ENCODE measurements around the gene ZNRF1. TPM values are rescaled to one million over a fixed set of nuclear protein-coding genes. Genes with fewer than 3 reads are reported as not detected.

ZNRF1 gene
- total and polyA plus RNA-seq, 2 donors (not counting 1 experiment from before 2014, with no cell fraction given): 0.27 to 0.76 TPM

DNA sequence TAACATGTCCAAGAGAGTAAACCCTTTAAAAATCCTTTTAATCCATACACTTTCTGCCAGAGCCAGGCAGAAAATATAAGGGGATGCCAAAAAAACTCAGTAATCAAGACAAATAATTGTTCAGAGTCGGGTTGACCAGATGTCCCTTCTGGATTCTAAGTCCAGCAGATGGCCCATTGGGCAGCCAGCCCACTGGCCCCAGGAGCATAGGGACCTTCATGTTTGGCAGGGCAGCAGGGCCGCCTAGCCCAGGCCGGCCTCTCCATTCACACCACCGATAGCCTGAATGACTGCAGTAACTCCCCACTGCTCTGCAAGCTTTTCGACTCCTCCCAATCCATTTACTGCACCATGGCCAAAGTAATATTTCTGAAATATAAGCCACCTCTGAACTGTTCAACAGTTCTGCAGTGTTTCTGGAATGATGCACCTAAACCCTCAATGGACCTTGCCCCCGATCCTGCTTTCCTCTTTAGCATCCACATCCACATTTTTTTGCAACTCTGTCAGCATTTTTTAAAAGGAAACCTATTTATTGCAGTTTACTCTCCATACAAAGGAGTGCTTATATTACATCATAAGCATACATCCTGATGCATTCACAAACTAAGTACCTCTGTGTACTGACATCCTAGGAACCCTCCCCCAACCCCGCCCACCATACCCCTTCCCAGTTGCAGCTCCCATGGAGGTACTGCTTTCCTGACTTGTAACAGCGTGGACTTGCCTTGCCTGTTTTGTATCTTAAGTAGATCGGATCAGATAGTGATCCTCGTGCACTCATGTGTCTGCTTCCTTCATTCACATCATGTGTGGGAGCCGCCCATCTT is 71.4 kb downstream of the ZNRF1 start:
- ATAC-seq (ENCODE audit: low read depth): no peak
- Histone ChIP-seq H3K79me2 (ENCODE audit: control insufficient read depth, insufficient read depth, low read length) (no peaks in the 10 kb centered on the region), H3K27ac (ENCODE audit: low read length in 2 of 2) (no peak overlapping the region), H3K36me3 (replicated peaks in 1 of 2; ENCODE audit: control extremely low read depth in 1 of 2, control insufficient read depth in 1 of 2, extremely low read depth in 1 of 2, insufficient read depth in 2 of 2, low read length in 1 of 2) (no peaks in the 10 kb centered on the region), H3K4me3 (ENCODE audit: control extremely low read depth in 1 of 5, extremely low read depth in 1 of 5, insufficient read depth in 1 of 5, low read depth in 2 of 5, low read length in 4 of 5) (no peak overlapping the region), H3K27me3 (replicated peaks in 1 of 4; ENCODE audit: control extremely low read depth in 1 of 4, control insufficient read depth in 3 of 4, insufficient read depth in 4 of 4, low read length in 3 of 4) (peaks cover 0 to 40% (median 5%) of the 10 kb centered on the region in 4 experiments), H3K9ac (ENCODE audit: low read length) (no peak overlapping the region), H4K20me1 (ENCODE audit: control insufficient read depth, insufficient read depth, low read length, poor library complexity, severe bottlenecking) (no peaks in the 10 kb centered on the region), H3K4me2 (replicated peaks; ENCODE audit: low read depth, low read length, poor library complexity, severe bottlenecking) (no peak overlapping the region), H3K4me1 (ENCODE audit: control insufficient read depth in 2 of 2, insufficient read depth in 2 of 2, low read length in 2 of 2) (peaks cover 19 to 24% of the 10 kb centered on the region in 2 donors), H3K9me3 (ENCODE audit: control extremely low read depth in 1 of 3, control insufficient read depth in 2 of 3, insufficient read depth in 1 of 3, low read length in 2 of 3) (peaks cover 0 to 10% (median 0%) of the 10 kb centered on the region in 3 donors), H2AFZ (ENCODE audit: insufficient read depth, low read depth, low read length, poor library complexity, severe bottlenecking) (no peak overlapping the region)
- H3K9me3 Mint-ChIP-seq (ENCODE audit: insufficient read depth): no peaks in the 10 kb centered on the region
- H3K4me1 Mint-ChIP-seq: peaks cover 18% of the 10 kb centered on the region
- no peak overlapping the region for H3K4me3 Mint-ChIP-seq
- ChIA-PET POLR2A (no interaction called here), CTCF (no interaction called here)
- no peak for DNase-seq
- WGBS (ENCODE audit: insufficient coverage): 95% methylated on average over 6 of the region's 11 CpGs
- H3K27me3 Mint-ChIP-seq: peaks cover 40% of the 10 kb centered on the region
- TF ChIP-seq EZH2 (IDR thresholded peaks at IDR 0.05; ENCODE audit: borderline replicate concordance, insufficient read depth, low read depth, low read length, poor library complexity, severe bottlenecking): no peak
- TF ChIP-seq, protein P1, sequence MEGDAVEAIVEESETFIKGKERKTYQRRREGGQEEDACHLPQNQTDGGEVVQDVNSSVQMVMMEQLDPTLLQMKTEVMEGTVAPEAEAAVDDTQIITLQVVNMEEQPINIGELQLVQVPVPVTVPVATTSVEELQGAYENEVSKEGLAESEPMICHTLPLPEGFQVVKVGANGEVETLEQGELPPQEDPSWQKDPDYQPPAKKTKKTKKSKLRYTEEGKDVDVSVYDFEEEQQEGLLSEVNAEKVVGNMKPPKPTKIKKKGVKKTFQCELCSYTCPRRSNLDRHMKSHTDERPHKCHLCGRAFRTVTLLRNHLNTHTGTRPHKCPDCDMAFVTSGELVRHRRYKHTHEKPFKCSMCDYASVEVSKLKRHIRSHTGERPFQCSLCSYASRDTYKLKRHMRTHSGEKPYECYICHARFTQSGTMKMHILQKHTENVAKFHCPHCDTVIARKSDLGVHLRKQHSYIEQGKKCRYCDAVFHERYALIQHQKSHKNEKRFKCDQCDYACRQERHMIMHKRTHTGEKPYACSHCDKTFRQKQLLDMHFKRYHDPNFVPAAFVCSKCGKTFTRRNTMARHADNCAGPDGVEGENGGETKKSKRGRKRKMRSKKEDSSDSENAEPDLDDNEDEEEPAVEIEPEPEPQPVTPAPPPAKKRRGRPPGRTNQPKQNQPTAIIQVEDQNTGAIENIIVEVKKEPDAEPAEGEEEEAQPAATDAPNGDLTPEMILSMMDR (IDR thresholded peaks at IDR 0.05): no peak
- intact Hi-C loops (cut with micrococcal nuclease): no loop called here
- no peak overlapping the region for H3K27ac Mint-ChIP-seq

GRCh38 chr16:75071621-75072020 is 72.8 kb downstream of the ZNRF1 start:
- DNase-seq (no peak), ATAC-seq (ENCODE audit: low read depth) (no peak)
- Mint-ChIP-seq H3K4me3 (no peak overlapping the region), H3K27ac (no peak overlapping the region), H3K9me3 (ENCODE audit: insufficient read depth) (no peaks in the 10 kb centered on the region), H3K4me1 (peaks cover 31% of the 10 kb centered on the region), H3K27me3 (peaks cover 32% of the 10 kb centered on the region)
- Histone ChIP-seq H3K9ac (ENCODE audit: low read length) (no peak overlapping the region), H3K36me3 (replicated peaks in 1 of 2; ENCODE audit: control extremely low read depth in 1 of 2, control insufficient read depth in 1 of 2, extremely low read depth in 1 of 2, insufficient read depth in 2 of 2, low read length in 1 of 2) (no peaks in the 10 kb centered on the region), H3K27ac (ENCODE audit: low read length in 2 of 2) (no peak overlapping the region), H2AFZ (ENCODE audit: insufficient read depth, low read depth, low read length, poor library complexity, severe bottlenecking) (no peak overlapping the region), H3K4me2 (replicated peaks; ENCODE audit: low read depth, low read length, poor library complexity, severe bottlenecking) (no peak overlapping the region), H3K79me2 (ENCODE audit: control insufficient read depth, insufficient read depth, low read length) (no peaks in the 10 kb centered on the region), H3K27me3 (replicated peaks in 1 of 4; ENCODE audit: control extremely low read depth in 1 of 4, control insufficient read depth in 3 of 4, insufficient read depth in 4 of 4, low read length in 3 of 4) (peaks cover 0 to 44% (median 4%) of the 10 kb centered on the region in 4 experiments), H3K4me3 (ENCODE audit: control extremely low read depth in 1 of 5, extremely low read depth in 1 of 5, insufficient read depth in 1 of 5, low read depth in 2 of 5, low read length in 4 of 5) (no peak overlapping the region), H3K4me1 (ENCODE audit: control insufficient read depth in 2 of 2, insufficient read depth in 2 of 2, low read length in 2 of 2) (peaks cover 29 to 34% of the 10 kb centered on the region in 2 donors), H4K20me1 (ENCODE audit: control insufficient read depth, insufficient read depth, low read length, poor library complexity, severe bottlenecking) (peaks cover 4% of the 10 kb centered on the region), H3K9me3 (ENCODE audit: control extremely low read depth in 1 of 3, control insufficient read depth in 2 of 3, insufficient read depth in 1 of 3, low read length in 2 of 3) (peaks cover 0 to 10% (median 0%) of the 10 kb centered on the region in 3 donors)
- intact Hi-C loops (cut with micrococcal nuclease): no loop called here
- 100% methylated on average over 1 of the region's 3 CpGs for WGBS (ENCODE audit: insufficient coverage)
- ChIA-PET POLR2A (no interaction called here), CTCF (no interaction called here)
- no peak for TF ChIP-seq EZH2 (IDR thresholded peaks at IDR 0.05; ENCODE audit: borderline replicate concordance, insufficient read depth, low read depth, low read length, poor library complexity, severe bottlenecking)
- TF ChIP-seq, protein P1 (IDR thresholded peaks at IDR 0.05): no peak

All from B cell (primary cell).